Prostate gland (tissue), 2 donors: ENCODE data around the gene UBAC1.

Experiments
- POLR2AphosphoS5 ChIP-seq: sonication (generic); formaldehyde crosslinking; IDR thresholded peaks from one replicate; pipeline ENCODE4 v1.6.1; 2017; ENCODE audit warnings: antibody characterized with exemption
- TF ChIP-seq, protein P1 (sequence below), 4 experiments: fragments of 200-600 bp in 2 of 4; fragments of 450-650 bp in 2 of 4; sonication (generic) in 2 of 4; IDR thresholded peaks; 1 replicate in 3 of 4; 2 replicates in 1 of 4; pipeline ENCODE4 v1.5.1; 2016 to 2019; ENCODE audit warnings: antibody characterized with exemption in 4 of 4, mild to moderate bottlenecking in 2 of 4, moderate library complexity in 2 of 4

DNA sequence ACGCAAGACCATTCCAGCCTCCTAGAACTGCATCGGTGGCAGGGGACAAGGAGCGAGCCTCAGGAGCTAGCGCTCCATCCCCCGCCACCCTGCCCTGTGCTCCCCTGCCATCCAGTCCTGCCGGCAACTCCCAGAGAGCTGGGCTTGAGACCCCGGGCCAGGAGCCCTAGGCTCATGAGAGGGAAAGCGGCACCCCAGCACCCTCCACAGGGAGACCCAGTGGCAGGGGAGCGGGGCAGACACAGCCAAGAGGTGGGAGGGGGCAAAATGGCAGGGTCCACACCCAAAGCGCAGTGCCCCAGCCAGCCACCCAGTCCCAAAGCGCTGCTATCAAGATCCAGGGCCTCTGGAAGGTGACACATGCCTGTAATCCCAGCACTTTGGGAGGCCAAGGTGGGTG is 12.7 kb downstream of the UBAC1 start:
- TF ChIP-seq, protein P1, sequence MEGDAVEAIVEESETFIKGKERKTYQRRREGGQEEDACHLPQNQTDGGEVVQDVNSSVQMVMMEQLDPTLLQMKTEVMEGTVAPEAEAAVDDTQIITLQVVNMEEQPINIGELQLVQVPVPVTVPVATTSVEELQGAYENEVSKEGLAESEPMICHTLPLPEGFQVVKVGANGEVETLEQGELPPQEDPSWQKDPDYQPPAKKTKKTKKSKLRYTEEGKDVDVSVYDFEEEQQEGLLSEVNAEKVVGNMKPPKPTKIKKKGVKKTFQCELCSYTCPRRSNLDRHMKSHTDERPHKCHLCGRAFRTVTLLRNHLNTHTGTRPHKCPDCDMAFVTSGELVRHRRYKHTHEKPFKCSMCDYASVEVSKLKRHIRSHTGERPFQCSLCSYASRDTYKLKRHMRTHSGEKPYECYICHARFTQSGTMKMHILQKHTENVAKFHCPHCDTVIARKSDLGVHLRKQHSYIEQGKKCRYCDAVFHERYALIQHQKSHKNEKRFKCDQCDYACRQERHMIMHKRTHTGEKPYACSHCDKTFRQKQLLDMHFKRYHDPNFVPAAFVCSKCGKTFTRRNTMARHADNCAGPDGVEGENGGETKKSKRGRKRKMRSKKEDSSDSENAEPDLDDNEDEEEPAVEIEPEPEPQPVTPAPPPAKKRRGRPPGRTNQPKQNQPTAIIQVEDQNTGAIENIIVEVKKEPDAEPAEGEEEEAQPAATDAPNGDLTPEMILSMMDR (IDR thresholded peaks at IDR 0.05): no peak
- TF ChIP-seq POLR2AphosphoS5: no peak
